PFSK-1 (cell line): Measurements from ENCODE around the gene KRT8.

Experiments used
- FOXP2 ChIP-seq: optimal IDR thresholded peaks from 2 replicates; pipeline ENCODE3; 2011; ENCODE audit warnings: borderline replicate concordance, control low read depth, inconsistent platforms; ENCODE audit not compliant: insufficient read depth; ENCODE audit errors: extremely low read length, extremely low read depth
- POLR2AphosphoS5 ChIP-seq: IDR thresholded peaks from 2 replicates; pipeline ENCODE4 v1.6.1; 2012; ENCODE audit warnings: low read depth, mild to moderate bottlenecking, control low read depth, low read length, moderate library complexity
- TAF1 ChIP-seq: IDR thresholded peaks from 2 replicates; pipeline ENCODE4 v1.6.1; 2012; ENCODE audit warnings: low read length, control low read depth, borderline replicate concordance; ENCODE audit not compliant: insufficient read depth

DNA sequence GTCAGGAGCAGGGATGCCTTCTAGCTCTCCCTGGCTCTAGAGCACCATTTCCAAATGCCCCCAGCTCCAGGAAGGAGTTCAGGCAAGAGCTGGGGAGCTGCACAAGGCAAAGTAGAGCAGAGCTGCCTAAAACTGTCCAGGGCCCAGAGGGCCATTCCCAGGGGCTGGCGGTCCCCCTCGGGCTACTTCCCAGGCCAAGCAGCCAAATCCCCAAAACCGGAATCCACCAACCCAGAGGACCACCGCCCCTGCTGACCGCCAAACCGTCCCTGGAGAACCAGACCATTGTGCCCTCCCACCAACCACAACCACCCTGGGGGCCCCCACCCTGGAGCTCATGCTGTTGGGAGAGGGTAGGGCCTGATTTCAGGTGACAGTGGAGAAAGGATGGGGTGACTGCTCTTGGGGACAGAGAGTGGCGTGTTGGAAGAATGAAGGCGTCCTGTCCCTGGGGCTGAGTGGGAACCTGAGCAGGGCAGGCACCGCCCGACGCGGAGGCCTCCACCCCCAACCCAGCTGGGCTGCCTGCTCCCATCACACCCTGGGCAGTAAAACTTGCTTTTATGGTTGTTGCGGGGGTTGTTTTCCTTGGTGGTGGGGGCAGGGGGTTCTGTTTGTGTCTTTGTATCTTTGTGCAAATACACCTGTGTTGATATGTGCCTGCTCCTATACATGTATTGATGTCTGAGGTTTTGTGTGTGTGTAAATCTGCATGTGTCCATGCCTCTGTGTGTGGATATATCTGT is 32.1 kb downstream of the KRT8 start:
- no peak for TF ChIP-seq FOXP2
- TF ChIP-seq POLR2AphosphoS5: no peak
- no peak for TF ChIP-seq TAF1
